ENCODE results near the gene RAD51D.
"Not testable (repeated sequence)": the region's sequence is repeated elsewhere in the genome, so short reads cannot be mapped to it uniquely, and the experiment has no call there.

Gene RAD51D

GRCh38 chr17:35141681-35142466, 22.2 kb upstream of the RAD51D start, which contains the start of gene NLE1:
NLE1 (minus strand) TSS chr17:35142303; CDS start chr17:35142275, 28 bp downstream.
- peak; percentile 74 for DNase-seq (ENCODE audit: low read depth)

- no peak for DNase-seq (ENCODE audit: low read depth)
Measured at GRCh38 chr17:35138218-35138617, 18.6 kb upstream of the RAD51D start.

- DNase-seq (ENCODE audit: low read depth) = no peak
Measured at GRCh38 chr17:35135322-35135721, 15.7 kb upstream of the RAD51D start.

GRCh38 chr17:35132816-35133550, 13.3 kb upstream of the RAD51D start:
- no peak for DNase-seq (ENCODE audit: low read depth)

GRCh38 chr17:35132099-35132498, 12.4 kb upstream of the RAD51D start:
- no peak for DNase-seq (ENCODE audit: low read depth)

GRCh38 chr17:35130392-35130791, 10.7 kb upstream of the RAD51D start:
- DNase-seq (ENCODE audit: low read depth) = no peak

- no peak for DNase-seq (ENCODE audit: low read depth)
Measured at GRCh38 chr17:35129973-35130351, 10.3 kb upstream of the RAD51D start.

GRCh38 chr17:35129154-35129972, 9.7 kb upstream of the RAD51D start:
- DNase-seq (ENCODE audit: low read depth) = peak; percentile 13

GRCh38 chr17:35127751-35128514, 8.3 kb upstream of the RAD51D start:
- DNase-seq (ENCODE audit: low read depth) = no peak

- DNase-seq (ENCODE audit: low read depth) = no peak
Measured at GRCh38 chr17:35121315-35121714, 1.7 kb upstream of the RAD51D start, which contains the start of gene FNDC8. FNDC8 (plus strand) TSS chr17:35121615; CDS start chr17:35121694, 79 bp downstream.

GRCh38 chr17:35117984-35118383, 1.7 kb downstream of the RAD51D start:
- peak; percentile 19 for DNase-seq (ENCODE audit: low read depth)

- DNase-seq (ENCODE audit: low read depth) = no peak
Measured at GRCh38 chr17:35116845-35117244, 2.8 kb downstream of the RAD51D start.

GRCh38 chr17:35110791-35111190, 8.9 kb downstream of the RAD51D start:
- DNase-seq (ENCODE audit: low read depth) = not testable (repeated sequence)

GRCh38 chr17:35104844-35105450, 14.7 kb downstream of the RAD51D start:
- DNase-seq (ENCODE audit: low read depth) = no peak

- DNase-seq (ENCODE audit: low read depth) = no peak
Measured at GRCh38 chr17:35103271-35103670, 16.4 kb downstream of the RAD51D start.

GRCh38 chr17:35101725-35102124, 17.9 kb downstream of the RAD51D start:
- DNase-seq (ENCODE audit: low read depth) = no peak

GRCh38 chr17:35101036-35101435, 18.6 kb downstream of the RAD51D start:
- DNase-seq (ENCODE audit: low read depth) = no peak

GRCh38 chr17:35099908-35100307, 19.8 kb downstream of the RAD51D start:
- DNase-seq (ENCODE audit: low read depth) = no peak

- DNase-seq (ENCODE audit: low read depth) = no peak
Measured at GRCh38 chr17:35097776-35098175, 21.9 kb downstream of the RAD51D start.

- DNase-seq (ENCODE audit: low read depth) = no peak
Measured at GRCh38 chr17:35095741-35096140, 23.9 kb downstream of the RAD51D start.

GRCh38 chr17:35094902-35095301, 24.8 kb downstream of the RAD51D start:
- peak; percentile 87 for DNase-seq (ENCODE audit: low read depth)

All from amniotic epithelial cell (primary cell).